WTC11 (cell line): ENCODE results near the gene ATF7IP.

Experiments
- CBFB ChIP-seq: sonication (generic); formaldehyde crosslinking; IDR thresholded peaks from 2 replicates; pipeline ENCODE4 v1.8.1; 2022; ENCODE audit warnings: mild to moderate bottlenecking, low read depth, missing genetic modification reagents
- FOXP4 ChIP-seq: sonication (generic); formaldehyde crosslinking; IDR thresholded peaks from 2 replicates; pipeline ENCODE4 v1.8.0; 2022; ENCODE audit warnings: mild to moderate bottlenecking, missing genetic modification reagents
- PRRX2 ChIP-seq: fragments of 250-450 bp; sonication (Bioruptor Pico); IDR thresholded peaks from 2 replicates; pipeline ENCODE4 v1.8.0; 2021; ENCODE audit warnings: mild to moderate bottlenecking
- TCF7 ChIP-seq: sonication (generic); formaldehyde crosslinking; IDR thresholded peaks from 2 replicates; pipeline ENCODE4 v1.8.0; 2022; ENCODE audit warnings: mild to moderate bottlenecking, low read depth, missing genetic modification reagents, moderate library complexity
- ZNF263 ChIP-seq: sonication (generic); formaldehyde crosslinking; IDR thresholded peaks from 2 replicates; pipeline ENCODE4 v1.8.1; 2022; ENCODE audit warnings: low read depth, mild to moderate bottlenecking, moderate library complexity, missing genetic modification reagents
- TF ChIP-seq, protein P1 (sequence below): fragments of 200-600 bp; IDR thresholded peaks from 2 replicates; pipeline ENCODE4 v1.8.0; 2022; ENCODE audit warnings: antibody characterized with exemption
- TF ChIP-seq, protein P2 (sequence below): sonication (generic); formaldehyde crosslinking; IDR thresholded peaks from 2 replicates; pipeline ENCODE4 v1.8.1; 2023; ENCODE audit warnings: mild to moderate bottlenecking, moderate library complexity, missing genetic modification reagents
- TF ChIP-seq, protein P3 (sequence below): sonication (generic); formaldehyde crosslinking; IDR thresholded peaks from 2 replicates; pipeline ENCODE4 v1.8.0; 2023; ENCODE audit warnings: mild to moderate bottlenecking, missing genetic modification reagents

- TF ChIP-seq, protein P1, sequence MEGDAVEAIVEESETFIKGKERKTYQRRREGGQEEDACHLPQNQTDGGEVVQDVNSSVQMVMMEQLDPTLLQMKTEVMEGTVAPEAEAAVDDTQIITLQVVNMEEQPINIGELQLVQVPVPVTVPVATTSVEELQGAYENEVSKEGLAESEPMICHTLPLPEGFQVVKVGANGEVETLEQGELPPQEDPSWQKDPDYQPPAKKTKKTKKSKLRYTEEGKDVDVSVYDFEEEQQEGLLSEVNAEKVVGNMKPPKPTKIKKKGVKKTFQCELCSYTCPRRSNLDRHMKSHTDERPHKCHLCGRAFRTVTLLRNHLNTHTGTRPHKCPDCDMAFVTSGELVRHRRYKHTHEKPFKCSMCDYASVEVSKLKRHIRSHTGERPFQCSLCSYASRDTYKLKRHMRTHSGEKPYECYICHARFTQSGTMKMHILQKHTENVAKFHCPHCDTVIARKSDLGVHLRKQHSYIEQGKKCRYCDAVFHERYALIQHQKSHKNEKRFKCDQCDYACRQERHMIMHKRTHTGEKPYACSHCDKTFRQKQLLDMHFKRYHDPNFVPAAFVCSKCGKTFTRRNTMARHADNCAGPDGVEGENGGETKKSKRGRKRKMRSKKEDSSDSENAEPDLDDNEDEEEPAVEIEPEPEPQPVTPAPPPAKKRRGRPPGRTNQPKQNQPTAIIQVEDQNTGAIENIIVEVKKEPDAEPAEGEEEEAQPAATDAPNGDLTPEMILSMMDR: no peak; the same call in 1 of the 2 replicates
- no peak for TF ChIP-seq PRRX2 (CRISPR knock-in tag)
- TF ChIP-seq, protein P2, sequence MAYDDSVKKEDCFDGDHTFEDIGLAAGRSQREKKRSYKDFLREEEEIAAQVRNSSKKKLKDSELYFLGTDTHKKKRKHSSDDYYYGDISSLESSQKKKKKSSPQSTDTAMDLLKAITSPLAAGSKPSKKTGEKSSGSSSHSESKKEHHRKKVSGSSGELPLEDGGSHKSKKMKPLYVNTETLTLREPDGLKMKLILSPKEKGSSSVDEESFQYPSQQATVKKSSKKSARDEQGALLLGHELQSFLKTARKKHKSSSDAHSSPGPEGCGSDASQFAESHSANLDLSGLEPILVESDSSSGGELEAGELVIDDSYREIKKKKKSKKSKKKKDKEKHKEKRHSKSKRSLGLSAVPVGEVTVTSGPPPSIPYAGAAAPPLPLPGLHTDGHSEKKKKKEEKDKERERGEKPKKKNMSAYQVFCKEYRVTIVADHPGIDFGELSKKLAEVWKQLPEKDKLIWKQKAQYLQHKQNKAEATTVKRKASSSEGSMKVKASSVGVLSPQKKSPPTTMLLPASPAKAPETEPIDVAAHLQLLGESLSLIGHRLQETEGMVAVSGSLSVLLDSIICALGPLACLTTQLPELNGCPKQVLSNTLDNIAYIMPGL: no peak
- no peak for TF ChIP-seq TCF7 (CRISPR knock-in tag)
- TF ChIP-seq, protein P3, sequence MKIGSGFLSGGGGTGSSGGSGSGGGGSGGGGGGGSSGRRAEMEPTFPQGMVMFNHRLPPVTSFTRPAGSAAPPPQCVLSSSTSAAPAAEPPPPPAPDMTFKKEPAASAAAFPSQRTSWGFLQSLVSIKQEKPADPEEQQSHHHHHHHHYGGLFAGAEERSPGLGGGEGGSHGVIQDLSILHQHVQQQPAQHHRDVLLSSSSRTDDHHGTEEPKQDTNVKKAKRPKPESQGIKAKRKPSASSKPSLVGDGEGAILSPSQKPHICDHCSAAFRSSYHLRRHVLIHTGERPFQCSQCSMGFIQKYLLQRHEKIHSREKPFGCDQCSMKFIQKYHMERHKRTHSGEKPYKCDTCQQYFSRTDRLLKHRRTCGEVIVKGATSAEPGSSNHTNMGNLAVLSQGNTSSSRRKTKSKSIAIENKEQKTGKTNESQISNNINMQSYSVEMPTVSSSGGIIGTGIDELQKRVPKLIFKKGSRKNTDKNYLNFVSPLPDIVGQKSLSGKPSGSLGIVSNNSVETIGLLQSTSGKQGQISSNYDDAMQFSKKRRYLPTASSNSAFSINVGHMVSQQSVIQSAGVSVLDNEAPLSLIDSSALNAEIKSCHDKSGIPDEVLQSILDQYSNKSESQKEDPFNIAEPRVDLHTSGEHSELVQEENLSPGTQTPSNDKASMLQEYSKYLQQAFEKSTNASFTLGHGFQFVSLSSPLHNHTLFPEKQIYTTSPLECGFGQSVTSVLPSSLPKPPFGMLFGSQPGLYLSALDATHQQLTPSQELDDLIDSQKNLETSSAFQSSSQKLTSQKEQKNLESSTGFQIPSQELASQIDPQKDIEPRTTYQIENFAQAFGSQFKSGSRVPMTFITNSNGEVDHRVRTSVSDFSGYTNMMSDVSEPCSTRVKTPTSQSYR (CRISPR knock-in tag): no peak
- TF ChIP-seq CBFB: no peak
- no peak for TF ChIP-seq ZNF263 (CRISPR knock-in tag)
- no peak for TF ChIP-seq FOXP4 (CRISPR knock-in tag)
These were observed 148.8 kb downstream of the ATF7IP start for GRCh38 chr12:14514154-14514842.
